IPS DF 6.9 (cell line): ENCODE results near the gene NOXA1.

Experiments used
- DNase-seq: peaks from one replicate; pipeline ENCODE4 v3.0.0-alpha.2; 2013; ENCODE audit warnings: low read depth, low spot score
- H3K27ac ChIP-seq: one replicate; pipeline ENCODE4 v1.5.1; 2013; ENCODE audit warnings: low read length, control low read depth
- H3K27me3 ChIP-seq: 2 replicates; pipeline ENCODE4 v1.6.1; 2013; ENCODE audit warnings: mild to moderate bottlenecking, low read length; ENCODE audit not compliant: control insufficient read depth, insufficient read depth
- H3K36me3 ChIP-seq: 2 replicates; pipeline ENCODE4 v1.6.1; 2013; ENCODE audit warnings: low read length; ENCODE audit not compliant: control insufficient read depth, insufficient read depth
- H3K4me1 ChIP-seq: 2 replicates; pipeline ENCODE4 v1.6.1; 2013; ENCODE audit warnings: low read length; ENCODE audit not compliant: control insufficient read depth, insufficient read depth
- H3K4me3 ChIP-seq: 2 replicates; pipeline ENCODE4 v1.5.1; 2013; ENCODE audit warnings: mild to moderate bottlenecking, low read length
- H3K9me3 ChIP-seq: 2 replicates; pipeline ENCODE4 v1.6.1; 2013; ENCODE audit warnings: low read length, inconsistent platforms; ENCODE audit not compliant: control insufficient read depth, insufficient read depth
- WGBS: extraction: QIAGEN DNeasy Blood & Tissue Kit; methylation state at CpG from one replicate; pipeline ENCODE4 v1.1.7; 2013; ENCODE audit warnings: mixed read lengths, missing lambda C conversion rate; ENCODE audit not compliant: insufficient read length, insufficient coverage; 5-methylcytosine and 5-hydroxymethylcytosine counted together

Gene NOXA1

GRCh38 chr9:137388589-137389427 lies 34.4 kb upstream of the NOXA1 start:
- Histone ChIP-seq H3K27ac (no peak overlapping the region), H3K4me3 (no peak overlapping the region), H3K27me3 (no peaks in the 10 kb centered on the region), H3K36me3 (no peaks in the 10 kb centered on the region; the same call in 1 of the 2 replicates), H3K9me3 (no peaks in the 10 kb centered on the region), H3K4me1 (no peaks in the 10 kb centered on the region; the same call in 1 of the 2 replicates)
- DNase-seq: no peak
- WGBS: no CpG with 5 or more reads among the region's 47 CpGs

GRCh38 chr9:137389428-137389746 lies 33.8 kb upstream of the NOXA1 start:
- H3K36me3 ChIP-seq: no peaks in the 10 kb centered on the region; the same call in 1 of the 2 replicates
- H3K27ac ChIP-seq: no peak overlapping the region
- no peak for DNase-seq
- no peak overlapping the region for H3K4me3 ChIP-seq
- no peaks in the 10 kb centered on the region for H3K27me3 ChIP-seq
- no peaks in the 10 kb centered on the region for H3K9me3 ChIP-seq
- H3K4me1 ChIP-seq: no peaks in the 10 kb centered on the region; the same call in 1 of the 2 replicates
- WGBS: no CpG with 5 or more reads among the region's 13 CpGs

DNA sequence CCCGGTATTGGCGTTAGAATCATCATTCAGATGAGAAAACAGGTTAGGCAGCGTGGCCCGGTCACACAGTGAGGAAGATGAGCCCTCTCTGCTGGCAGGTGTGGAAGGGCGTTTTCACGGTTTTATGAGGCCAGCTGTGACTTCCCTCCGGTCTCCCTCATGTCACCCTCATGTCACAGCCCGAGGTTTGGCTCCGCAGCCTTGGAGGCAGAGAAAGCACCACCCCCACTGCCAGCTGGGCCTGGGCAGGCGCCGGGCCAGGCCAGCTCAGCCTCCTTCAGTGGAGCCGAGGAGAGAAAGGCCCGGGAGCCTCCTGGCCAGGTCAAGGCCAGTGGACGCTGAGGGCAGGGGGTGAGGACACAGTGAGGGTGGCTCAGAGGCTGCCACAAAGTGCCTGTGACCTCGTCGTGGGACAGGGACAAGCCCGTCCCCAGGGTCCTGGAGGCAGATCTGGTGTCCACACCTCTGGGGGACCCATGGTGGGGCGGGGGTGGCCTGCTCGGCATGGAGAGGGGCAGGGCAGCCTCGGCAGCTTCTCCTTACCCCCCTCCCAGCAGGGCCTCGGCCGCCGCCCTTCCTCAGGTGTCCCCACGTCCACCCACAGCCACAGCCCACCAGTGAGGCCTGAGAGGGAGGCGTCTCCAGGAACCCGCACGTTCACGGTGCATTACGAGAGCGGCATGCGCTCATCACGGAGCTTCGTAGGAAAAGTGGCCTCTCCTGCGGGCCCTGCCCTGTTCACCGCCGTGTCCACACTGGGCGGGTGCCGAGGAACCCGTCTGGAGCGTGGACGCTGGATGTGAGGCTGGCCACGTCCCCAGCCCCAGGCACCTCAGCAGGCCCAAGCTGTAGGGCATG lies 32.4 kb upstream of the NOXA1 start:
- H3K36me3 ChIP-seq: no peaks in the 10 kb centered on the region; the same call in 1 of the 2 replicates
- no peak overlapping the region for H3K4me3 ChIP-seq
- no peak overlapping the region for H3K27ac ChIP-seq
- H3K4me1 ChIP-seq: no peaks in the 10 kb centered on the region; the same call in 1 of the 2 replicates
- no CpG with 5 or more reads among the region's 42 CpGs for WGBS
- no peaks in the 10 kb centered on the region for H3K9me3 ChIP-seq
- H3K27me3 ChIP-seq: no peaks in the 10 kb centered on the region
- no peak for DNase-seq

- H3K4me1 ChIP-seq: no peaks in the 10 kb centered on the region; the same call in 1 of the 2 replicates
- WGBS: no CpG with 5 or more reads among the region's 22 CpGs
- H3K27ac ChIP-seq: no peak overlapping the region
- no peaks in the 10 kb centered on the region for H3K27me3 ChIP-seq
- no peaks in the 10 kb centered on the region; the same call in 1 of the 2 replicates for H3K36me3 ChIP-seq
- no peaks in the 10 kb centered on the region for H3K9me3 ChIP-seq
- no peak overlapping the region for H3K4me3 ChIP-seq
- DNase-seq: no peak
These were observed 31.8 kb upstream of the NOXA1 start for GRCh38 chr9:137391411-137391754.

DNA sequence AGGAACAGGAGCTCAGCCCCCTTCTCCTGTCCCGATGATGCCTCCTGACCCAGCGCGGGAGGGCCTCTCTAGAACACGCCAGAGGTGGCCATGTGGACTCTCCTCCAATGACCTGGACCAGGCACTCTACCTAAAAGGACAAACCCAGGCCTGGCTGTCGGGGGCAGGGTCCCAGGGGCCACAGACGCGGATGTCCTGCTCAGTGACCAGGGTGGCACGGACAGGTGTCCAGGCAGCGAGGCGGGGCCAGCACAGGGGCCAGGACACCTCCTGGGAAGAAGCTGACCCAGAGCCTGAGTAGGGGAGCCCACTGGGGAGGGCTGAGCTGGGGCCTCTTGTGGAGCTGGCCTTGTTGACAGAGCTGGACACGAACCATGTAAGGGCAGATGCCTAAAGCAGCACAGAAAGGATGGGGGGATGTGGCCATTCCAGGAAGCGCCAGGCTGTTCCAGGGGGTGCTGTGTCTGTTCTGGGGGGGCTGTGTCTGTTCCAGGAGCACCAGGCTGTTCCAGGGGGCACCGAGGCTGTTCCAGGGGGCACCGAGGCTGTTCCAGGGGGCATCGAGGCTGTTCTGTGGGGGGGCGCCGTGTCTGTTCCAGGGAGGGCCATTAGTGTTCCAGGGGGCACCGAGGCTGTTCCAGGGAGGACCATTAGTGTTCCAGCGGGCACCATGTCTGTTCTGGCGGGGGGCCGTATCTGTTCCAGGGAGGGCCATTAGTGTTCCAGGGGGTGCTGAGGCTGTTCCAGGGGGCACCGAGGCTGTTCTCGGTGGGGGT lies 30.8 kb upstream of the NOXA1 start:
- no CpG with 5 or more reads among the region's 23 CpGs for WGBS
- H3K36me3 ChIP-seq: no peaks in the 10 kb centered on the region; the same call in 1 of the 2 replicates
- H3K27me3 ChIP-seq: no peaks in the 10 kb centered on the region
- H3K9me3 ChIP-seq: no peaks in the 10 kb centered on the region
- H3K27ac ChIP-seq: no peak overlapping the region
- no peaks in the 10 kb centered on the region for H3K4me1 ChIP-seq
- DNase-seq: no peak
- H3K4me3 ChIP-seq: no peak overlapping the region

DNA sequence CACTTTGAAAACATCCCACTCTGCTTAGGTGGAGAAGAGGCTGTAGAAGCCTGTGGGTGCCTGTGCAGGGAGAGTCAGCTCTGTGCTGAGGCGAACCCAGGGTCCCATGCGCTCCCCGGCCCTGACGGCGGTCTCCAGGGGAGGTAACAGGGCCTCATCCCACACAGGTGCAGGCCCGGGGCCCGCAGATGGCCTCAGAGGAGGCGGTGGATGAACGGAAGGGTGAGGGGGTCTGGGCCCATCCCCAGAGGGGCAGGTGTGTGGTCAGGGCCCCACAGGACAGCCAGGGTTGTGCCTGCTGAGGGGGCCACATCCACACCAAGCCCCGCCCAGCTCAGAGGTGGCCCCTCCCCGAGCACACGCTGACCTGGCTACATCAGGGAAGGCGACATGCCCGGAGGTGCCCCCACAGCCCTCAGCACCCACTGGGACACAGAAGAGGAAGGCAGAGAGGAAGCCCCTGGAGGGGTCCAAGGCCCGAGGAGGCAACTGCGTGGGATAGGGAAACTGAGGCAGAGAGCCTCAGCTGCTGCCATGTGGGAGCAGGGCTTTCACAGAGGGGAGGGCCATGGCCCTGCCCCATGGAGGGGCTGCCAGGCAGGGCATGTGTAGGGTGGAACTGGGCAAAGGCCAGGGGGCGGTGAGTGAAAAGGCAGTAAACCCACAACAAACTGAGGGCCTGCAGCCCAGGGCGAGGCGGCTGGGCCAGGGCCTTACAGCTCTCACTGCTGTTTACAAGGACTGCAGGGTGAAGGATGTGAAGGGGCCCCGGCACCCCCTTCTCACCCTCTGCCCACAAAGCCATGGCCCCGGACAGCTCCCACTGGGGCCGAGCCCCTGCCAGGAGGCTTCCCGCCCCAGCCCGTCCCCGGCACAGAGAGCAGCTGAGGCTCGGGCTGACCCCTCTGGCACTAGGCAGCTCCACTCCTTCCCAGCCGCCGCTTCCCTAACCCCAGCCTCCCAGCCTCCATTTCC lies 29.7 kb upstream of the NOXA1 start:
- DNase-seq: no peak
- no peak overlapping the region for H3K27ac ChIP-seq
- no CpG with 5 or more reads among the region's 28 CpGs for WGBS
- no peaks in the 10 kb centered on the region for H3K4me1 ChIP-seq
- no peaks in the 10 kb centered on the region; the same call in 1 of the 2 replicates for H3K36me3 ChIP-seq
- H3K27me3 ChIP-seq: no peaks in the 10 kb centered on the region
- H3K4me3 ChIP-seq: no peak overlapping the region
- no peaks in the 10 kb centered on the region for H3K9me3 ChIP-seq

DNA sequence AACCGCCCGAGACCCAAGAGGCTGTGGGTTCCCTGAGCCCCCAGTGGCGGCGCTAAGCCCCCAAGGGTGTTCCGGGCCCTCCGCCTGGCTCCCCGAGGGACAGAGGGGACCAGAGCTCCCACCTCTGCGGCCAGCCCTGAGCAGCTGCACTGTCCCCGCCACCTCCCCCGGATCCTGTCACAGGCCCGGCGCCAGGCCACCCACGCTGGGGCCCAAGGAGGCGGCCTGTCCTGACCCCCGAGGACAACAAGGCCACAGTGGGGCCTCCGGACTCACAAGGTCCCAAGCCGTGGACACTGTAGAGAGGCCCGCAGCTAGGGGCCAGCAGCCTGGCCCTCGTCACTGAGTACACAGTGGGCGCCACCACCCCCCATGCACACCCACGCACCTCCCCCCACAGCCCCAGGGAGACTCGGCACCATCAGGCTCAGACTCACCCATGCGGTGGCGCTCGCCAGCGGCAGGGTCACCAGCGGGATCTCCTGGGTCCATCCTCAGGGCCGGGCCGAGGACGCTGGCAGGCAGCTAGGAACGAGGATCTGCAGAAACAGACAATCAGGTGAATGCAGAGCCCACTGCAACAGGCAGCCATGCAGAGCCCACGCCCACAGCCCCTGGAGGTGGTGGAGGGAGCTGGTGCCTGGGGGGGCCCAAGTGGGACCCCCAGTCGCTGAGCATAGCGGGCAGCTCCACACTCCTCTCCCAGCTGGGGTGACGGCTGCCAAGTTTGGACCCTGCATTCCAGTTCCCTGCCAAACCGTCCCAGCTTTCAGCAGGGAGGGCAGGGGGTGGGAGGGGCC lies 28.1 kb upstream of the NOXA1 start:
- no peaks in the 10 kb centered on the region for H3K27me3 ChIP-seq
- no peak for DNase-seq
- WGBS: no CpG with 5 or more reads among the region's 36 CpGs
- H3K36me3 ChIP-seq: no peaks in the 10 kb centered on the region; the same call in 1 of the 2 replicates
- no peaks in the 10 kb centered on the region for H3K9me3 ChIP-seq
- no peak overlapping the region for H3K27ac ChIP-seq
- no peak overlapping the region for H3K4me3 ChIP-seq
- no peaks in the 10 kb centered on the region for H3K4me1 ChIP-seq

DNA sequence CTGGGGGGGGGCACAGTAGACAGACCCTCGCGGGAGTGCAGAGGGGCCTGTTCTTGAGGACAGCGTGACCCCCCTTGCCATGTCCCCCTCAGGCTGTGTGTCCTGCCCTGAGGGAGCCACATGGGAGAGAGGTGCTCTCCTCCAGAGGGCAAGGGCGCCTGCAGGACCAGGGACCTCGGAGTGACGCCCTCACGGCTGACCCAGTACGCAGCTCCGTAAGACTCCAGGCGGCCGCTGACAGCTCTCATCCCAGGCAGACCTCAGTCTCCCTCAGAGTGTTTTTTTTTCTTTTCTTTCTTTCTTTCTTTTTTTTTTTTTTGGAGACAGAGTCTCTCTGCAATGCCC lies 27.6 kb upstream of the NOXA1 start:
- no CpG with 5 or more reads among the region's 11 CpGs for WGBS
- Histone ChIP-seq H3K36me3 (no peaks in the 10 kb centered on the region; the same call in 1 of the 2 replicates), H3K4me3 (no peak overlapping the region), H3K27ac (no peak overlapping the region), H3K9me3 (no peaks in the 10 kb centered on the region), H3K27me3 (no peaks in the 10 kb centered on the region), H3K4me1 (no peaks in the 10 kb centered on the region)
- DNase-seq: no peak

DNA sequence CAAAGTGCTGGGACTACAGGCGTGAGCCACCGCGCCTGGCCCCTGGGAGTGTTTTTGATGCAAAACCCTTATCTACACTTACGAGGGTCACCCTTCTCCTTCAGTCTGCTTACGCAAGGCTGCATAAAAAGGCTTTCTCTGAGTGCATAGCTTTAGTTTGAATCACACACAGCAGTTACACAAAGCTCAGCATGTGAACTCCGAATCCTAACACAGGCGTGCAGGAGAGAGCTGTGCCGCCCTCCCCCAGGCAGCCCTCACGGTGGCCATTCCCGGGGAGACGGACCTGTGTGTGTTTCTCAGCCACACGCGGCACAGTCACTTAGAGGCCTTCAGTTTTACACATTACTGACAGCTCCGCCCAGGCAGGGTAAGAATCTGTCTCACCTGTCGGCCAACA lies 27.0 kb upstream of the NOXA1 start:
- Histone ChIP-seq H3K4me3 (no peak overlapping the region), H3K27me3 (no peaks in the 10 kb centered on the region), H3K4me1 (no peaks in the 10 kb centered on the region), H3K27ac (no peak overlapping the region), H3K9me3 (no peaks in the 10 kb centered on the region), H3K36me3 (no peaks in the 10 kb centered on the region; the same call in 1 of the 2 replicates)
- no CpG with 5 or more reads among the region's 15 CpGs for WGBS
- DNase-seq: no peak
